Retinal pigment epithelial cell (primary cell): Measurements from ENCODE around the gene EYS.
"Not testable (repeated sequence)": the region's sequence is repeated elsewhere in the genome, so short reads cannot be mapped to it uniquely, and the experiment has no call there.

Experiments
- DNase-seq: peaks from one replicate; pipeline ENCODE4 v3.0.0-alpha.2; 2010; ENCODE audit warnings: low read depth
- H3K4me3 ChIP-seq: 2 replicates; pipeline ENCODE4 v1.5.1; 2011; ENCODE audit warnings: mild to moderate bottlenecking, low read length, control low read depth, moderate library complexity
- CTCF ChIP-seq: conservative IDR thresholded peaks from 2 replicates; pipeline ENCODE4 v1.5.1; 2011; ENCODE audit warnings: low read depth, low read length, control low read depth, inconsistent platforms

EYS gene

GRCh38 chr6:65545920-65546319, 161.1 kb downstream of the EYS start:
- no peak for TF ChIP-seq CTCF
- no peak overlapping the region for H3K4me3 ChIP-seq
- DNase-seq = peak; percentile 27

- DNase-seq = no peak
- no peak for TF ChIP-seq CTCF
- no peak overlapping the region for H3K4me3 ChIP-seq
Measured at GRCh38 chr6:65538644-65539043, 168.4 kb downstream of the EYS start.

- no peak for TF ChIP-seq CTCF
- DNase-seq = no peak
- no peak overlapping the region for H3K4me3 ChIP-seq
Measured at GRCh38 chr6:65537600-65537999, 169.4 kb downstream of the EYS start.

GRCh38 chr6:65531533-65531932, 175.5 kb downstream of the EYS start:
- H3K4me3 ChIP-seq = no peak overlapping the region
- no peak for DNase-seq
- no peak for TF ChIP-seq CTCF

- H3K4me3 ChIP-seq = no peak overlapping the region
- no peak for TF ChIP-seq CTCF
- no peak for DNase-seq
Measured at GRCh38 chr6:65524232-65524631, 182.8 kb downstream of the EYS start.

GRCh38 chr6:65505736-65506135, 201.3 kb downstream of the EYS start:
- no peak for DNase-seq
- TF ChIP-seq CTCF = no peak
- no peak overlapping the region for H3K4me3 ChIP-seq

GRCh38 chr6:65501045-65501444, 206.0 kb downstream of the EYS start:
- no peak overlapping the region for H3K4me3 ChIP-seq
- DNase-seq = no peak
- TF ChIP-seq CTCF = no peak

GRCh38 chr6:65483652-65484051, 223.4 kb downstream of the EYS start:
- DNase-seq, H3K4me3 ChIP-seq: not testable (repeated sequence)
